GM19455 (cell line): ENCODE data around the gene DERL2.
"Not testable (repeated sequence)": the region's sequence is repeated elsewhere in the genome, so short reads cannot be mapped to it uniquely, and the experiment has no call there.

Source experiments
- ATAC-seq: cut with Tn5 transposase; IDR thresholded peaks from one replicate; pipeline ENCODE4 v1.9.1; 2021; ENCODE audit not compliant: unreplicated experiment

DERL2 gene

GRCh38 chr17:5438716-5439445 is 47.1 kb downstream of the DERL2 start, which contains the start of gene C1QBP:
C1QBP (minus strand) TSS chr17:5439155; CDS start chr17:5439073, 82 bp downstream.
- ATAC-seq: peak; percentile 86

GRCh38 chr17:5437721-5438317 is 48.2 kb downstream of the DERL2 start:
- no peak for ATAC-seq

- not testable (repeated sequence) for ATAC-seq
Observed at GRCh38 chr17:5435781-5436315, 50.1 kb downstream of the DERL2 start.

GRCh38 chr17:5434984-5435383 is 51.0 kb downstream of the DERL2 start:
- ATAC-seq: no peak

DNA sequence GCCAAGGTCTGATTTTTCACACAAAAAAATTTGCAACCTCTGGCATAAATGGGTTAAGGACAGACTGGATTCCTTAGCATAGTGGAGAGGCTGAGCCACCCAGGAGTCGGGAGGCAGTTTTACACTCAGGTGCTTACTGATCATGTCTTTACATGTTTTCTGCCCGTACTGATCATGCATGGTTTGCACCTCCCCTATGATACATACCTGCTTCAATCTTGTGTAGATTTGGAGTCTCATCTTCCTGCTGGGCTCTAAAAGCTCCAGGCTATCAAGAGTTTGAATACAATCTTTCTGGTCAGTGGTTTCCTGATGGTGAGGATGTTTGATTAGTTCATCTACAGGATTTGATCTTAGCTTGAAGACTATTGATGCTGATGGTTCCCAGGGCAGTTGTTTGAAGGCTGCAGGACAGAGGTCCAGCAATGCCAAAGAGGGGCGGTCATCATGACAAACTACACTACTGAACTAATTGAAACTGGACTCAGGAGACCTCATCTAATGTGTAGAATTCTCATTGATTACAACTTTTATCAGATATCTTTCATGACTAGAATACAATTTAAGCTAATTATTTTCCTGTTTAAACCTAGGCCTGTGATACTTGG is 53.9 kb downstream of the DERL2 start:
- no peak for ATAC-seq

- ATAC-seq: not testable (repeated sequence)
Observed at GRCh38 chr17:5431234-5431633, 54.7 kb downstream of the DERL2 start.

- no peak for ATAC-seq
Observed at GRCh38 chr17:5430413-5430999, 55.5 kb downstream of the DERL2 start.

DNA sequence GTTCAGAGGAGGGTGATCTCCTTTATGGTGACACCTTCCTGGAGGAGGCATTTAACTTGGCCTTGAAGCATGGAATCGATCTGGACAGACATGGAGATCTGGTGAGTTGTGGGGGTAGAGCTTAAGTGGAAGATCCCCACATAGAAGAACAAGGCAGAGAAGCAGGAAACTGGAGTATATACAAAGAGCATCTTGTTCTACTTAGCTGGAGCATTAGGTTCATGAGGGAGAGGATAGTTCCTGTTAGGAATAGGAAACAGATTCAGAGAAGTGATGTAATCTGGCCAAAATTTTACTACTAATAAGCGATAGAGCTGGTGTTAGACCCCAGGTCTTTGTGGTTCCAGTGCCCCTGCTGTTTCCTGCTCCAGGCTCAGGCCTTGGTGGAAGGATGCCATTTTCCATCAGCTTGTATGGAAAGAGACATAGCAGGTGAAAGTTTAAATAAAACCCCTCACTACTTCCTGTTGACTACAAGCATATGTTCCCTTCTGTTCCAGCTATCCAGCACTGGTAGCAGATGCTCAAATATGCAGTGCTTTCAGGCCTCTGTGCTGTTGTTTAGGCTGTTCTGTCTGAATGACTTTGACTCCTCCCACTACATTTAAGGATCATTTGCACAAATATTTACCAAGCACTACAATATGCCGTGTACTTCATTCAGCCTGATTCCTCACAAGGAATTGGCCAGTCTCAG is 56.6 kb downstream of the DERL2 start:
- no peak for ATAC-seq

DNA sequence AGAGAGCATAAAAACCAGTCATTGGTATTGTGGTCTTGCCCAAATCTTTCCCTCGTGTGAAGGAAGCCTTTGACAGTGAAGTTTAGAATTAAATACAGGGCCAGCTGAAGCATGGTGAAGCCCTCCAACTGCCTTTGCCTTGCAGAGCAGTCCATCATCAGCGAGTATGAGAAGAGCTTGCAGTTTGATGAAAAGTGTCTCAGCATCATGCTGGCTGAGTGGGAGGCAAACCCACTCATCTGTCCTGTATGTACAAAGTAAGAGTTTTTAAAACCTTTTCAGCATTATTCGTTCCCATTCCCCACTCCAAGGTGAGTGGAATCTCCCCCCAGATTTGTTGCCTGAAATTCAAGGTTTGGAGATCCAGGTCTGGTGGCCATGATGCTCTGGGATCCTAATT is 60.2 kb downstream of the DERL2 start:
- ATAC-seq: no peak

GRCh38 chr17:5424909-5425308 is 61.1 kb downstream of the DERL2 start:
- no peak for ATAC-seq

GRCh38 chr17:5422505-5422904 is 63.5 kb downstream of the DERL2 start:
- no peak for ATAC-seq
